ENCODE results near the gene CEPT1. TPM values are rescaled to one million over a fixed set of nuclear protein-coding genes. Genes with fewer than 3 reads are reported as not detected.

The CEPT1 gene
- total and polyA plus RNA-seq, 2 of the 8 experiments (the other 6 are each of a cell fraction or from before 2014, with no cell fraction given): 18.5 to 28.6 TPM

DNA sequence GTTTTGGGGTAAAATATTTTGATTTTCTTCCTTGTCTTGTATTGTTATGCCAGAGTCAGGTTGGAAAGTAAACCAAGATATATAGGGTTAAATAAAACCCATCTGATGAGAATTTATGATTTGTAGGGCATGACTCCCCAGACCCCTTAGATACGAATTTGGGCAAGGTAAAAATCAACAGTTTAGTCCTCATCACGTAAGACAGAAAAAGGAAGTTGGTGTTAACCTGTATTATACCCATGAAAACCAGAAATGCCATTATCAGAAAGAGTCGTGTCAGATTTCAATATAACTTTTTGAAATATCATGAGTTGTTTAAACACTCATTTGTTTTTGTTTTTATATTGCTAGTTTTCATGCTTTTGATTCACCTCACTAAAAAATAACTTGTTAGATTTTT is 11.8 kb downstream of the CEPT1 start (continued):
- TF ChIP-seq, protein P1, sequence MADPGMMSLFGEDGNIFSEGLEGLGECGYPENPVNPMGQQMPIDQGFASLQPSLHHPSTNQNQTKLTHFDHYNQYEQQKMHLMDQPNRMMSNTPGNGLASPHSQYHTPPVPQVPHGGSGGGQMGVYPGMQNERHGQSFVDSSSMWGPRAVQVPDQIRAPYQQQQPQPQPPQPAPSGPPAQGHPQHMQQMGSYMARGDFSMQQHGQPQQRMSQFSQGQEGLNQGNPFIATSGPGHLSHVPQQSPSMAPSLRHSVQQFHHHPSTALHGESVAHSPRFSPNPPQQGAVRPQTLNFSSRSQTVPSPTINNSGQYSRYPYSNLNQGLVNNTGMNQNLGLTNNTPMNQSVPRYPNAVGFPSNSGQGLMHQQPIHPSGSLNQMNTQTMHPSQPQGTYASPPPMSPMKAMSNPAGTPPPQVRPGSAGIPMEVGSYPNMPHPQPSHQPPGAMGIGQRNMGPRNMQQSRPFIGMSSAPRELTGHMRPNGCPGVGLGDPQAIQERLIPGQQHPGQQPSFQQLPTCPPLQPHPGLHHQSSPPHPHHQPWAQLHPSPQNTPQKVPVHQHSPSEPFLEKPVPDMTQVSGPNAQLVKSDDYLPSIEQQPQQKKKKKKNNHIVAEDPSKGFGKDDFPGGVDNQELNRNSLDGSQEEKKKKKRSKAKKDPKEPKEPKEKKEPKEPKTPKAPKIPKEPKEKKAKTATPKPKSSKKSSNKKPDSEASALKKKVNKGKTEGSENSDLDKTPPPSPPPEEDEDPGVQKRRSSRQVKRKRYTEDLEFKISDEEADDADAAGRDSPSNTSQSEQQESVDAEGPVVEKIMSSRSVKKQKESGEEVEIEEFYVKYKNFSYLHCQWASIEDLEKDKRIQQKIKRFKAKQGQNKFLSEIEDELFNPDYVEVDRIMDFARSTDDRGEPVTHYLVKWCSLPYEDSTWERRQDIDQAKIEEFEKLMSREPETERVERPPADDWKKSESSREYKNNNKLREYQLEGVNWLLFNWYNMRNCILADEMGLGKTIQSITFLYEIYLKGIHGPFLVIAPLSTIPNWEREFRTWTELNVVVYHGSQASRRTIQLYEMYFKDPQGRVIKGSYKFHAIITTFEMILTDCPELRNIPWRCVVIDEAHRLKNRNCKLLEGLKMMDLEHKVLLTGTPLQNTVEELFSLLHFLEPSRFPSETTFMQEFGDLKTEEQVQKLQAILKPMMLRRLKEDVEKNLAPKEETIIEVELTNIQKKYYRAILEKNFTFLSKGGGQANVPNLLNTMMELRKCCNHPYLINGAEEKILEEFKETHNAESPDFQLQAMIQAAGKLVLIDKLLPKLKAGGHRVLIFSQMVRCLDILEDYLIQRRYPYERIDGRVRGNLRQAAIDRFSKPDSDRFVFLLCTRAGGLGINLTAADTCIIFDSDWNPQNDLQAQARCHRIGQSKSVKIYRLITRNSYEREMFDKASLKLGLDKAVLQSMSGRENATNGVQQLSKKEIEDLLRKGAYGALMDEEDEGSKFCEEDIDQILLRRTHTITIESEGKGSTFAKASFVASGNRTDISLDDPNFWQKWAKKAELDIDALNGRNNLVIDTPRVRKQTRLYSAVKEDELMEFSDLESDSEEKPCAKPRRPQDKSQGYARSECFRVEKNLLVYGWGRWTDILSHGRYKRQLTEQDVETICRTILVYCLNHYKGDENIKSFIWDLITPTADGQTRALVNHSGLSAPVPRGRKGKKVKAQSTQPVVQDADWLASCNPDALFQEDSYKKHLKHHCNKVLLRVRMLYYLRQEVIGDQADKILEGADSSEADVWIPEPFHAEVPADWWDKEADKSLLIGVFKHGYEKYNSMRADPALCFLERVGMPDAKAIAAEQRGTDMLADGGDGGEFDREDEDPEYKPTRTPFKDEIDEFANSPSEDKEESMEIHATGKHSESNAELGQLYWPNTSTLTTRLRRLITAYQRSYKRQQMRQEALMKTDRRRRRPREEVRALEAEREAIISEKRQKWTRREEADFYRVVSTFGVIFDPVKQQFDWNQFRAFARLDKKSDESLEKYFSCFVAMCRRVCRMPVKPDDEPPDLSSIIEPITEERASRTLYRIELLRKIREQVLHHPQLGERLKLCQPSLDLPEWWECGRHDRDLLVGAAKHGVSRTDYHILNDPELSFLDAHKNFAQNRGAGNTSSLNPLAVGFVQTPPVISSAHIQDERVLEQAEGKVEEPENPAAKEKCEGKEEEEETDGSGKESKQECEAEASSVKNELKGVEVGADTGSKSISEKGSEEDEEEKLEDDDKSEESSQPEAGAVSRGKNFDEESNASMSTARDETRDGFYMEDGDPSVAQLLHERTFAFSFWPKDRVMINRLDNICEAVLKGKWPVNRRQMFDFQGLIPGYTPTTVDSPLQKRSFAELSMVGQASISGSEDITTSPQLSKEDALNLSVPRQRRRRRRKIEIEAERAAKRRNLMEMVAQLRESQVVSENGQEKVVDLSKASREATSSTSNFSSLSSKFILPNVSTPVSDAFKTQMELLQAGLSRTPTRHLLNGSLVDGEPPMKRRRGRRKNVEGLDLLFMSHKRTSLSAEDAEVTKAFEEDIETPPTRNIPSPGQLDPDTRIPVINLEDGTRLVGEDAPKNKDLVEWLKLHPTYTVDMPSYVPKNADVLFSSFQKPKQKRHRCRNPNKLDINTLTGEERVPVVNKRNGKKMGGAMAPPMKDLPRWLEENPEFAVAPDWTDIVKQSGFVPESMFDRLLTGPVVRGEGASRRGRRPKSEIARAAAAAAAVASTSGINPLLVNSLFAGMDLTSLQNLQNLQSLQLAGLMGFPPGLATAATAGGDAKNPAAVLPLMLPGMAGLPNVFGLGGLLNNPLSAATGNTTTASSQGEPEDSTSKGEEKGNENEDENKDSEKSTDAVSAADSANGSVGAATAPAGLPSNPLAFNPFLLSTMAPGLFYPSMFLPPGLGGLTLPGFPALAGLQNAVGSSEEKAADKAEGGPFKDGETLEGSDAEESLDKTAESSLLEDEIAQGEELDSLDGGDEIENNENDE (IDR thresholded peaks at IDR 0.05; ENCODE audit: insufficient replicate concordance, low read length): no peak
- TF ChIP-seq SUZ12 (IDR thresholded peaks at IDR 0.05; ENCODE audit: low read length) (no peak), CREB1 (IDR thresholded peaks at IDR 0.05) (no peak), SIRT6 (IDR thresholded peaks at IDR 0.05; ENCODE audit: low read length) (no peak), TBP (IDR thresholded peaks at IDR 0.05; ENCODE audit: low read depth, low read length) (no peak)
